PC-9 (cell line): ENCODE measurements around the gene NEK8.

Source experiments
- EZH2 ChIP-seq: fragments of 200-600 bp; sonication (generic); IDR thresholded peaks from 2 replicates; pipeline ENCODE4 v1.8.0; 2017; ENCODE audit warnings: antibody characterized with exemption, low read depth
- TF ChIP-seq, protein P1 (sequence below): fragments of 200-600 bp; sonication (generic); conservative IDR thresholded peaks from 2 replicates; pipeline ENCODE4 v1.6.1; 2017; ENCODE audit warnings: mixed run types, antibody characterized with exemption, mild to moderate bottlenecking, moderate library complexity

DNA sequence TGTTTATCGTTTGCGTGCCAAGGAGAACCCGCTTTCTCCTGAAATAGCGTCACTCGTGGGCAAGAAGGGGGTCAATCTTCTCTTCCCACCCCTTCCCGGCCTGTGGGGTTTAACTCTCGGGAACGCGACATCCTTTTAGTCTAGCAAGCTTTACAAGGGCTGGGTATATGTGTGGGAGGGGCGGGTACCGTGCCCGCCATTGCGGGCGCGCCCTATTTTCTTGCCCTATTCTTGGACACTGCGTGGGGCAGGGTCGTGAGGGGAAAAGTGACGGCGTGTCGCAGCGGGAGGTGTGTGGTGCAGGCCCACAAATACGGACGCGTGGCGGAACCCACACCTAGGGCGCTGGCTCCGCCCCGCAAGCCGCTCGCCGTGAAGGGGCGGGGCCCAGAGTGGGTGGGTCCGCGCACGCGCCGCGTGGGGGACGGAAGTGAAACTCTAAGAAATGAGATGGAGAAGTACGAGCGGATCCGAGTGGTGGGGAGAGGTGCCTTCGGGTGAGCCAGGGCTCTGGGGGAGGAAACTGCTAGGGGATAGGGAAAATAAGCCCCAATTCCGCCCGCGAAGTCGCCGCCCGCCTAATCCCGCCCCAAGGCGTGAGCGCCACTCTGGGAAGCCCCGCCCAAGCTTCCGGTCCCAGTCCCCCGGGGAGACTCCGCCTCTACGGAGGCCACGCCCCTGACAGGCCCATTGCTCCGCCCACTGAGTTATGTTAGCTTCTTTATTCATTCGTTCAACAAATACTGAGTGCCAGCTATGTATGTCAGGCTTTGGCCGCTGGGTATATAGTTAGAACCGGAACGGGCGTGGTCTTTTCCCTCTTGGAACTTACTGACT lies at the start of gene NEK8:
- TF ChIP-seq, protein P1, sequence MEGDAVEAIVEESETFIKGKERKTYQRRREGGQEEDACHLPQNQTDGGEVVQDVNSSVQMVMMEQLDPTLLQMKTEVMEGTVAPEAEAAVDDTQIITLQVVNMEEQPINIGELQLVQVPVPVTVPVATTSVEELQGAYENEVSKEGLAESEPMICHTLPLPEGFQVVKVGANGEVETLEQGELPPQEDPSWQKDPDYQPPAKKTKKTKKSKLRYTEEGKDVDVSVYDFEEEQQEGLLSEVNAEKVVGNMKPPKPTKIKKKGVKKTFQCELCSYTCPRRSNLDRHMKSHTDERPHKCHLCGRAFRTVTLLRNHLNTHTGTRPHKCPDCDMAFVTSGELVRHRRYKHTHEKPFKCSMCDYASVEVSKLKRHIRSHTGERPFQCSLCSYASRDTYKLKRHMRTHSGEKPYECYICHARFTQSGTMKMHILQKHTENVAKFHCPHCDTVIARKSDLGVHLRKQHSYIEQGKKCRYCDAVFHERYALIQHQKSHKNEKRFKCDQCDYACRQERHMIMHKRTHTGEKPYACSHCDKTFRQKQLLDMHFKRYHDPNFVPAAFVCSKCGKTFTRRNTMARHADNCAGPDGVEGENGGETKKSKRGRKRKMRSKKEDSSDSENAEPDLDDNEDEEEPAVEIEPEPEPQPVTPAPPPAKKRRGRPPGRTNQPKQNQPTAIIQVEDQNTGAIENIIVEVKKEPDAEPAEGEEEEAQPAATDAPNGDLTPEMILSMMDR: 0 out of 2 replicates have a peak, but pooled peaks have one; percentile 18
- TF ChIP-seq EZH2: no peak
